NCI-H82 treated with DMSO at 0.1 percent for 48 hours (cell line): ENCODE results near the gene BNC2.

Source experiments
- DNase-seq: peaks from one replicate; lab custom pipeline; 2025; ENCODE audit not compliant: unreplicated experiment; lab: John Stamatoyannopoulos, UW

The BNC2 gene

DNA sequence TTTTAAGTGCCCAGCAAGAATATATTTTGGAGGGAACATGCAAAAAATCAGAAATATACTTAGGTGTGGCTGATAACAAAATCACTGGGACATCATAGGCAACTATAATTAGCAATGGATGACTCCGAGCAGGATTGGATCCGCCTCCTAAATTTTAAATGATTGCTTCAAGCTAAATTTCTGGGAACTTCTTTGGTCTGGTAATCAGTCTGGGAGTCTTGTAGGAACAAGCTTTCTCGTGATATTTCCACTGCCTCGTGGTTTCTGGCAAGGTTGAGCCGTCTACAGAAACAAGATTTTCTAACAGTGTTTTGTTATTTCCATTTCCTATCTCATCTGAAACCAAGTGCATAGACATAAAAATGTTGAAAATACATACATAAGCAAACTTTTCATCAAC is 232.6 kb downstream of the BNC2 start:
- DNase-seq, result no peak

DNA sequence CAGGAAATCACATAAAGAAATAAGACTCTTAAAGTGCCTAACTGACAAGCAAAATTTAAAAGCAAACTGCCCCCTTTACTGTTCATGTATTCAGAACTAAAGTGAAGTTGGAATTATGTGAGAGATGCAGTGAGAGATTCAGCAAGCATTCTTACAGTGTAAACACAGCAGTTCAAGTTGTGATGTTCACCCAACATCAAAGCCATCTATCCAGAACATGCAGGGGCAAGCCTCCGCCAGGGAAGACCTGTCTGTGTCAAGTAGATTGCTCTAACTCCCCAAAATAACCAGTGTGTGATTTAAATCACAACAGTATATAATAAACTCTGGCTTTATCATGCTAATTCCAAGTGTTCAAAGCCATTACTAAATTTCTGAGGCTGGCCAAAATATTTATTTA is 233.3 kb downstream of the BNC2 start:
- DNase-seq, result no peak

DNA sequence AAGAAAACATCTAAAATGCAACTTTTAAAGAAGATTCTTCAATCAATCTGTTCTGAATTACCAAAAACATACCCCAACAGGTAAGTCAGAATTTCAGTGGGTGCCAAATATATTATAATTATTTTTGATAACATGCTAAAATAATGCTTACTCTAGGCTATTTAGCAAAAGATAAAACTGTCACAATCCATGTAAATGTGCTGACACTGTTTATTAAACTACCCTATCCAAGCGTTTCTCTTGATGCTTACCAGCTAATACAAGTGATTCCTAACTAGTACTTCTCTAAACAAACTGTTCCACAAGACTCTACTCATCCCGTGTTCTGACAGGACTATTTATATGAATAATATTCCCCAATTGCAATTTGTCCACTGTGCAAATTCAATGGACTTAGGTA is 236.7 kb downstream of the BNC2 start:
- no peak for DNase-seq

DNA sequence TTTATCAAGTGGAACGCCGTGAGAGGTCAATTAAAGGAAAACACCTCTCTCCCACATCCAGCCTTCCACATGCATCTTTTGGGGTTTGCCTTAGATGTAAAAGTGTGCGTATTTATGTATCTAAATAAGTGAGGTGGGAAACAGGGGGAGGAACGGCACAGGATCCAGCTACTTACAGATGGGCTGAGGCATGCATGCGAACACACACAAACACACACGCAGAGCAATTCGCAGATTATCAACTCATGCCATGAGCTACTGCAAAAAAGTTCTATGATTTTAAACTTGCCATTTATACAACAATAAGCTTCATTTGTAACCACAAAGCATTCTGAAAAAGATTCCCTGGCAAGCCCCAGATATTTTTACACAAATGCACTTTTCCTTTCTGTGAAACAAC is 242.1 kb downstream of the BNC2 start:
- DNase-seq, result no peak

DNA sequence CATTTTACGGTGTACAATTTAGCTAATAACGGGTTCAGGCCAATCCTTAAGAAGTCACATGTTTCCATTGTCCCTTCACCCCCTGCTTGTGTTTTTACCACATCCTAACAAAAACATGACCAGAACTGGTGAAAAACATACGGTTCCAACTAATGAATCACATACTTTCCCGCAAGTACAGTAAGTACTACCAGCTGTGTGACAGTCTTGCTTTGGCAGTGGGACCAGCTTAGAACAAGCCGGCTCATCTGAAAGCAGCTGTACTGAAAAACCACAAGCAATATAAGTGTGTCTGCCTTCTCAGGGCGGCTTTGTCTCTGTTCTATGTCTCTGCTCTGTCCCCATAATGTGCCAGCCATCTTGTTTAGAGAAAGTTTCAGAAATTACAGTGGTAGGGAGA is 242.5 kb downstream of the BNC2 start:
- no peak for DNase-seq

DNA sequence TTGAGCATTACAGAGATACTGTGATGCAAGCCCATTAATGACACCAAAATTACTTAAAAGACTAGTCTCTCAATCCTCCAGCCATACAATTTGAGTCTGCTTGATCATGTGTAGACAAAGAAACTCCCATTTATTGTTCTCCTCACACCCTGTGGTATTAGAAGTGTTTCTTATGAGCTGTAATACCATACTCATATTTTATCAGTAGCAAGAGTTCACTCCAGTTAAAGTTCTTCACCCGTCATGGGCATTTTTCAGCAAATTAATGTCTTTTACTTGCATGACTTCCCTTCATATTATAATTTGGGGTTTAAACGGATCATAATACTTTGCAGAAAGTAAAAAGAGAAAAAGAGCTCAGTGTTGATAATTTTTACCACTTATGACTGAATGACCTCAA is 242.9 kb downstream of the BNC2 start:
- no peak for DNase-seq

DNA sequence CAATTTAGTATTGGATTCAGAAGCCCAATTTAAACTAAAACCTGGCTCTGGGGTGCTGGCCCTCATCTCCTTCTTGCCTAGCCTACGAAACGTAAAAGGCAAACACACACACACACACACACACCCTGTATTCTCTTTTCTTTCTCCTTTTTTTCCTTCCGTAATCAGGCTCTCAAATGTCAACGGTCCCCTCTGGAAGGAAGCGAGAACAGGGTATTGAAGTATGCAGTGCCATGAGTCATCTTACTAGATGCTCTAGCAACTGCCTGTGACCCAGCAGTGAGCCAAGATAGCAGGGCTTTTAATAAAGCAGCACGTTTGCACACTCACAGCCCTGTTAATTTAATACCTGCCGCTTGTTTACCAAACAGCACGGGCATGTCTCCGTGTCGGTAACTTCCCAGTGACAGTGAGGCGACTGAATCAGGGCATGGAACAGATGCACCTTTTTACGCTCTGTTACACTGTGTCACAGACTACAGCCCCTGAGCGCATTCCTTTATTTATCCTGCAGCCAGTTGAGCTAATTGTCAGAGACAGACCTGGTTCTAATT is 243.8 kb downstream of the BNC2 start:
- no peak for DNase-seq

DNA sequence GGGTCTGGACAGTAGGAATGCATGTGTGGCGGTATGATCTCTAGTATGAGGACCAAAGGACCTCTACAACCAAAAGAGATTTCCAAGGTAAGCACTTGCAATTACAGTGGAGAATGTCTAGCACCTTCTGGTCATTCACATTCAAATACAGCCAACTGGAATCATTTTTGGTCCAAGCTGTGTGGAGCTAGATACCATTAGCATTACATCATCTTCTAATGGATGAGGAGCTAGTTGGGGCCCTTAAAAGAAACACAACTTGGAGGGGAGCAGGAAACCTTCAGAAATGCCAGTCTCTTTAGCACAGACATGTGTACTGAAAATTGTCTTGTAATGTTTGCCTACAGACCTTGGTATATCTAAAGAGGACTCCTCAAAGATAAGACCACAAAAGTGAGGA is 244.7 kb downstream of the BNC2 start:
- DNase-seq, result no peak

DNA sequence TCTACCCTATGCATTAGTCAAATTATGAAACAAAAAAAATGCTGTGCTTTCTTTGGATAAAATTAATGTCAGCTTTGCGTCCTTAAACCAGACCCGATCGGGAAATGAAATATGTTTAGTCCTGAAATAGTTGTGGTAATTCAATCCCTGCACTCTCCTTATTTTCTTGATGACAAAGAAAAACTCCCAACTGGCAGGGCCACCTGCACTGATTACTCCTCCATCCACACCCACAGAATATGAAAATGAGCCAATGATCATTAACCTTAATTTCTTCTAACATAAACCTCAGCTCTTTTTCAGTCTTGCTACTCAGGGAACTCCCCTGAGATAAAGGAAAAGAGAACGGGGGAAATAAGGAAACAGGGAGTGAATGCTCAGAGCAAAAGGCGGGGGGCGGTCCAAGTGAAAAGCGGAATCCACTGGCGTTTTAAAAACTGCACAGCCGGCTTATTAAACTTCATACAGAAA is 245.3 kb downstream of the BNC2 start:
- DNase-seq, result no peak

DNA sequence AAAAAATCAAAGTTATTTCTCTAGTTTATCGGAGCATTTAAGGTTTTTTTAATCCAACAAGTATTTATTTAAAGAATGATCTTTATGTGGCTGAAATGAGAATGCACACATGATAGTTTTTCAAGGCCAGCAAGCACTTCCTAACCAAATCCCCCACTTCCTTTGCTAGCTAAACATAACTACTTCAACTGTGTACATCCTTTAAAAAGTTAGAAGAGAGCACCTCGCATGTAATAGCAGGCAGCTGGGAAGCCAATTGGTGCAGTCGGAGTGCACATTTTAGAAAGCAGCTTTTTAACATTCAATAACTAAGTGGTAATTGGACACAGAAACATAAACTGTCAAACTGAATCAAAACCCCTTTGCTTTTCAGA is 245.7 kb downstream of the BNC2 start:
- DNase-seq, result no peak

DNA sequence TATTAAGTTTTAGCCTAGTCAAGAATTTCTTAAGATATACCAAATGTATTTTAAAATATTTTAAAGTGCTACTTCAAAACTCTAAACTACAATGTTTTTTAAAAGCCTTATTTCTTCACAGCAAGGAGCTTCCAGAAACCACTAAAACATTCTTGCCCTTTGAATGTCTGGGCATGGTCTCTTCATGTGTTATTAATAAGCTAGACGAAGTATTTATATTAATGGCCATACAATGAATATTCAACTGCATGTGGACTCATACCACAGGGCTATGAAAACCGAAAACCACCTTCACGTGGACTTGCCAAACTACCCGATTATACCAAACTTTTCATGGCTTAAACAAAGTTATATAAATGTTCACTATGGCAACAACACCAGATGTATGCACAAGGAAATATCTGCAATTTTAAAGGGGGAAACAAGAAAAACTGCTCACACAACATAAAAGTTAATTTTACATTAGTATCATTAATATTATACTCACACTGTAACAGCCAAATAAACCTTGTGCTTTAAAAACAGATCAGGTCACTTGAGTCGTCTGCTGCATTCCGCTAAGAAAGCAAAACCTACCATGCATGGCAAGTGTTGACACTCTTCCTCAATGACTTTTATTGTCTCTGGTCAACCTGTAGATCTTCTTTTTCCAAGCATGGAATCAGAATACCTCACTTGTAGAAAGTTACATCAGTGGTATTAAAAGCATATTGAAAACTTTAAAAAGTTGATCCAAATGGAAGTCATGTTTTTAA is 246.3 kb downstream of the BNC2 start:
- DNase-seq, result no peak

DNA sequence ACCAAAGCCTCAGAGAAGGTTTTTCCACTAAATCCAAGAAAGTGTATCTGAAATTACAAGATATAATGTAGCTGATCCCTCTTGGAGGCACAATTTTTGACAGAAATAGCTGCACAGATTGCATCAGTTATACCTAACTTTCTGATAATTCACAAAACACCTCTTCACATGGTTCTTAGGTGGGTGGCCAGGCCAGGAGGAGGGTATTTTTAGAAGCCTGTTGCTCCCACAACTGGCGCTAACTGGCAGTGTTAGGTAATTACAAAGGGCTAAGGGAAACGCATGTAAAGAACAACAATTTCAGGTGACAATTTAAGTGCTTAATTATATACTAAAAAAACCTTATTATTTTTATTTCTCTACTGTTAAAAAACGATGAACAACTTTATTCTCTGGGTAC is 247.9 kb downstream of the BNC2 start:
- no peak for DNase-seq

DNA sequence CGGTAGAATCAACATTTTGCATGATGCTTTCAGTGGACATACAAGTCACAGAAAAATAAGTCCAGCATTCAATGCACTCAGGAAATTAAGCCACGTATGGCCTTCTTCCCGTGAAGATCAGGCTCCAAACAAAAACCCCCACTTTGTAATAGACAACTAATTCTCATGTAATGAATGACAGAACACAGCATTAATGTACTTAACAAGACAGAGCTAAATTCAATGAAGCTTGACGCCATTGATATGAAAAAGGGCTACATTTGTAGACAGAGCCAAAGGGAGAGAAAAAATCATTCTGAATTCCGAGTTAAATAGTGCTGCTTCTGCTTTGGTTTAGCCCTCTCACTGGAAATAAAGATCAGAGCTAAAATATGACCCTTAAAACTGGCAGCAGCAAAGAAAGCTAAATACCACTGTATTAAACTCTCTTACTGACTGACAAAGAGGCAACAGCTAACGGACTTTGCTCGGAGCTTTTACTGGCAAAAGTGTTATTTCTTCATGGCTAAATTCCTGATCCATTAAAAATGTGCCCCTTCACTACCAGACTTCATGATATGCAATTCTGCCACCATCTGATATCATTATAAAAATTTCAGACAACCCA is 250.5 kb downstream of the BNC2 start:
- DNase-seq, result peak; percentile 77

DNA sequence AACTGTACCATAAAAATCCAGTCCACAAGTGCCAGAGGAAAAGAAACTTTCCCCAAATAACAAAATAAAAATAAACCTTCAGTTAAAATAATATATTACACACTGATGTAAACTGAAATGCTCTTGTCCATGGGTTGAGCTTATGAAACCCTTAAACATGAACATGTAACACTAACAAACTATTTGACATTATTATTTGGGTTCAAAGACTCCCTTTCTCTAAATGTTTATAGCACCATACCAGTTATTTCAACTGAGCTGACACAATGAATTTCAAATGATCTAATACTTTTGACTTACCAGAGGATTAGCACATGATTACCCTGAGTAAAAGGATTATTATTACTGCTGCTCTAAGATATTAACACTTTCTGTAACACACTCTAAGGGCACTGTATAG is 251.1 kb downstream of the BNC2 start:
- peak; percentile 77 for DNase-seq

DNA sequence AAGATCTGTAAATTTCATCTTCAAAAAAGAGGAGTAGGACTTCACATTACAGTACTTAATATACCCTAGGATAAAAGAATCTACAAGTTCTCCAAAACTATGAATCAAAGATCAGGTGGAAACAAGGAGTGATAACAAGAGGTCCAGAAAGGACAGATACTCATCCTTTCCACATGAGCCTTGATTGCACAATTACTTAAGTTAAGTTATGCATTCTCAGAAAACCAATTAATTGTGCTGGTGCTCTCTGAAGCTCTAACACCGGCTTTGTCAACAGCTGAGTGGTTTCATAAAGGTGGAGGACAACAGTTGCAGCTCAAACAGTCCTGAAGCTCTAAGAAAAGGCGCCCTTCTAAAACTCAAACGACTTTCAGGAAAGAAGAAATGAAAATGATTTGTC is 251.9 kb downstream of the BNC2 start:
- DNase-seq, result no peak

DNA sequence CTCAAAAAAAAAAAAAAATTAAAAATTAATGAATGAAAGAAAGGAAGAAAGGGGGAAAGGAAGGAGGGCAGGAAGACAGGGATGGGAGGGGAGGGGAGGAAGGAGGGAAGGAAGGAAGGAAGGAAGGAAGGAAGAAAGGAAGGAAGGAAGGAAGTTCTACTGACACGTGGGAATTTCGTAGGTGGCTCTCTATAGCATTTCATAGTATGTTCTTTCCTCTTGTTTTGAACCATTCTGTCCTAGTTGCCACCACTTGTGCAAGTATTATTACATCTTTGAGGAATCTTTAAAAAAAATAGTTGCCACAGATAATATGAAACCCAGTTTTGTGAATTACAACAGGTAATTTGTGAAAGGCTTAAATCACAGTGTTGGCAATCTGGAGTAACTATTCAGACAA is 253.8 kb downstream of the BNC2 start:
- no peak for DNase-seq

DNA sequence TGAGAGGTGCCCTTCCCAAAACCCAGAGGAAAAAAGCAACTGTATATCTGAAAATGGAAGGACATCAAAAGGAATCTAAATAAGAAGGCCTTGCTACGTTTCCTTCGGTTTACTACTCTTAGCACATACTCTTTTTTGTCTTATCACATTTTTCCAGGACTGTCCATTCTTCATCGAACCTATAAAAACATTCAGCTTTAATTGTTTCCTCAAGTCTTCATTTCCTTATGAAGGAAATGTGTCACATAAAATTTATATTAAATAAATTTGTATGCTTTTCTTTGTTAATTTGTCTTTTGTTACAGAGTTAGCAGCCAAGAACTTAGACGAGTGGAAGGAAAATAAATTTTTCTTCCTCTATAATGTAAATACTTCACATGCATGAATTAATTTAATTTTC is 255.0 kb downstream of the BNC2 start:
- no peak for DNase-seq

DNA sequence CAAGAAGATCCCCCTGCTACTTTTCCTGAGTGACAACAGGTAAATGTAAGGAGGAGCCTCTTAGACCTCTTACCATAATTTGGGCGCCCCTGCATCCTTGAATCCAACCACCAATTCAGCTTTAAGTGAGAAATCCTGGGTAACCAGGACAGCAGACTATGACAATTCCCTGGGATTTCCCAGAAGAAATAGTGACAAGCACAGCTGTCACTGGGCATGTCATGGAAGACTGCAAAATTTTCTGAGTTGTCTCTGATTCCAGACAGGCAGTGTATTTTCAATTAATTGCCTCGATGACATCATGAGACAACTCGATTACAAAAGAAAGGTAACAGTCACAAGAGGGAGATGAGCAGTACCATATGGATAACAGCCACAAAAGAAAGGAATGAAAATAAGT is 256.9 kb downstream of the BNC2 start:
- no peak for DNase-seq

DNA sequence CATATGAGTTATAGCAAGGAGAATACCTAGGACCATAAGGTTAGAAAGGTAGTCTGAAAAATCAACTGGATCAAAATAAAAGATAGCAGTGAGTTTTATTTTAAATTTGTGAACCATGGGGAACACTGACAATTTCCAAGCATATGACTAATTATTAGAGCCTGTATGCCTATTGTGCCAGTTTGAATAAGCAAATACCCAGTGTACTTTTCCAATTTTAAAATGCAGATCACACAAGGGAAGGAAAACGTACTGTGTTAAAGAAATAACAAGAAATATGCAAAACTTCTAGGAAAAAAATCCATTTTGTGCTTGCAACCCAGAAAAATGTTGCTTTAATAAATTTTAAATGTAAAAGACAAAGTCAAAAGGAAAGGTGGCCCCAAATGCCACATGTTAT is 257.4 kb downstream of the BNC2 start:
- no peak for DNase-seq

DNA sequence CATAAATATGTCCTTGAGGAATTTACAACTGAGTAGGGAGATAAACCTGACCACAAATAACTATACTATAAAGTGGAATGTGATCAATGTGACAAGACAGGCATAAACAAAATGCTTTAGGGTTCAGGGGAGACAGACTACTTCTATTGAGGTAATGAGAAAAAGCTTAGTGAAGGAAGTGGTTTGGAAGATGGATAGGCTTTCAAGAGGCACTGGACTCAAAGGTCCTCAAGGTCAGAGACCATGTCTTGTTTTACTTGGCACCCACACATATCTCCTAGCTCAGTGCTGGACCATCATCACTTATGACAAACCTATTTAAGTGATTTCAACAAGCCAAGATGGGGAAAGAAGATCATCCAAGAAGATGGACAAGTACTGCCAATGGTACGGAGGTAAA is 257.8 kb downstream of the BNC2 start:
- no peak for DNase-seq

DNA sequence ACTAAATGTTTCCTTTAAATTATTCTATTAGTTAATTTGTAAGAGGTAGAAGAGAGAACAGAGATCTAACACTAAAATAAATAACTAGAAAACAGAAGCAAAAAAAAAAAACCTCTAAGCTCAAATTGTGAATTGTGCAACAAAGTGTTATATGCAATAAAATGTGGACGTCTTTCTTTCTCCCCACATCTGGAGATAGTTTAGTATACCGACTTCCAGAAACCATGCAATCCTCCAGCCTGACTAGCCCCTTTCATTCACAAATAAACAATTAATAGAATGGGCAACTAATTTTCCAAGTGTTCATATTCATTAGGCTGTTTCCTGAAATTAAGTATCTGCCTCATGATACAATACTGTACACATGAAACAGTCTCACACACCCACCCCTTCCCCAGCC is 258.5 kb downstream of the BNC2 start:
- DNase-seq, result no peak

DNA sequence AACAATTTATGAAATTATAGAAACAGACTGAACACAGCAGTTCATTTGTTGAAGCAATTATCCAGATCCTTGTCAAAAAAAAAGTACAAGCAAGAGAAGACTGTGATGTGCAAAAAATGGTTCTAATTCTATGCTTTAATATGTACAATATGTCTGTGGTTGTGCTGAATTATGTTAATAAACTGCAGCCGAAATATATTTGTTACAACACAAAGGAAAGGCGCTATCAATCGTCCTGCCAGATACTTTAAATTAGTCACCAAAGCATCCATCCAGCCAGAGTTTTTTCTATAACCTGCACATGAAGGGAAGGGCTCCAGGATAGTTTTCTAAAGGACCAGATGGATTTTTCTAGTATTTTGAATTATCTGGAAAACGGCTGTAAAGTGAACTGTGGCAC is 259.5 kb downstream of the BNC2 start:
- DNase-seq, result no peak

DNA sequence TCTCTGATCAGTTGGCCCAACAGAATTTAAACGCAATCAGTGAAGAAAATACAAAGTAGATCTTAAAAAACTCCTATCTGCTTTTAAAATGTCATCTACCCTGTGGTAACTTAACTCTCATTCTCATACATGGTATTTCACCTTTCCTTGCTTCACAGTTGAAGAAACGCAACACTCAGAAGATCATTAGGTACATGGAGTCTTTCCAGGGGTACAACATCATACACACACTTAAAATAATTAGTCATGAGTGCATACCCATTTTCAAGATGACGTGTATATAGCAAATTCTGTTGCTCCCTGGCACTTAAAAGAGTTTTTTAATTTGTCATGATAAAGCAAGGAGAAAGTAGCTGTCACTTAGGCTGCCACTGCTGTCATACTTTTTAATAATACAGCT is 259.9 kb downstream of the BNC2 start:
- DNase-seq, result no peak
